ENCODE data around the gene NHLRC2. TPM values are rescaled to one million over a fixed set of nuclear protein-coding genes. Genes with fewer than 3 reads are reported as not detected.
A peak's percentile ranks its signal among the peaks of the same experiment; 100 is the strongest.
"Not testable (repeated sequence)": the region's sequence is repeated elsewhere in the genome, so short reads cannot be mapped to it uniquely, and the experiment has no call there.

The NHLRC2 gene
- total and polyA plus RNA-seq, 7 donors: 2.4 to 67.8 (median 31.0) TPM

DNA sequence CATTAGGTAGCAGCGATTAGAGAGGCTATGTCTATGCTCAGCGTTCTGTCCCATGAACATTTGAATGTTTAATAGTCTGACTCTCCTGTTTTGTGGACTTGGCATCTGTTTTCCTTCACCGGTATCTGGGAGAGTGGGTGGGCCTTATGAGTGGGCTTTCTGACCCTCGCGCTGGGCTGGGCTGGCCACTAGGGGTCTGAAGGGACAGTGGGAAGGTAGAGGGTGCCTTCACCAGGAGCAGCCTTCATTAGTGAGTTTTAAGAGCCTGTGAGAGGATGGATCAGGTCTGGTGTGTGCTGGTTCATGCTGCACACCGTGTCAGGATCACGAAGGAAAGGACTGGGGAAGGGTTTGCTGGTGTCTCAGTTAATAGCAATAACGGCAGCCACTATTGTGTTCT, 34.0 kb upstream of the NHLRC2 start:
- WGBS, 2 donors: 72 to 75% methylated on average over 8 of the region's 8 CpGs
- TF ChIP-seq POLR2AphosphoS5 (IDR thresholded peaks at IDR 0.05): no peak
- TF ChIP-seq, protein P1, sequence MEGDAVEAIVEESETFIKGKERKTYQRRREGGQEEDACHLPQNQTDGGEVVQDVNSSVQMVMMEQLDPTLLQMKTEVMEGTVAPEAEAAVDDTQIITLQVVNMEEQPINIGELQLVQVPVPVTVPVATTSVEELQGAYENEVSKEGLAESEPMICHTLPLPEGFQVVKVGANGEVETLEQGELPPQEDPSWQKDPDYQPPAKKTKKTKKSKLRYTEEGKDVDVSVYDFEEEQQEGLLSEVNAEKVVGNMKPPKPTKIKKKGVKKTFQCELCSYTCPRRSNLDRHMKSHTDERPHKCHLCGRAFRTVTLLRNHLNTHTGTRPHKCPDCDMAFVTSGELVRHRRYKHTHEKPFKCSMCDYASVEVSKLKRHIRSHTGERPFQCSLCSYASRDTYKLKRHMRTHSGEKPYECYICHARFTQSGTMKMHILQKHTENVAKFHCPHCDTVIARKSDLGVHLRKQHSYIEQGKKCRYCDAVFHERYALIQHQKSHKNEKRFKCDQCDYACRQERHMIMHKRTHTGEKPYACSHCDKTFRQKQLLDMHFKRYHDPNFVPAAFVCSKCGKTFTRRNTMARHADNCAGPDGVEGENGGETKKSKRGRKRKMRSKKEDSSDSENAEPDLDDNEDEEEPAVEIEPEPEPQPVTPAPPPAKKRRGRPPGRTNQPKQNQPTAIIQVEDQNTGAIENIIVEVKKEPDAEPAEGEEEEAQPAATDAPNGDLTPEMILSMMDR (IDR thresholded peaks at IDR 0.05): no peak
- no peak for TF ChIP-seq EP300 (IDR thresholded peaks at IDR 0.05)
- no peak for TF ChIP-seq POLR2A (IDR thresholded peaks at IDR 0.05)
- no peak for DNase-seq
- Histone ChIP-seq H3K27me3 (no peaks in the 10 kb centered on the region), H3K4me1 (peaks cover 0 to 13% (median 6%) of the 10 kb centered on the region in 4 donors), H3K9me3 (no peaks in the 10 kb centered on the region), H3K36me3 (no peaks in the 10 kb centered on the region), H3K27ac (no peak overlapping the region), H3K4me3 (no peak overlapping the region)
- intact Hi-C loops (cut with DNase I): no loop called here

DNA sequence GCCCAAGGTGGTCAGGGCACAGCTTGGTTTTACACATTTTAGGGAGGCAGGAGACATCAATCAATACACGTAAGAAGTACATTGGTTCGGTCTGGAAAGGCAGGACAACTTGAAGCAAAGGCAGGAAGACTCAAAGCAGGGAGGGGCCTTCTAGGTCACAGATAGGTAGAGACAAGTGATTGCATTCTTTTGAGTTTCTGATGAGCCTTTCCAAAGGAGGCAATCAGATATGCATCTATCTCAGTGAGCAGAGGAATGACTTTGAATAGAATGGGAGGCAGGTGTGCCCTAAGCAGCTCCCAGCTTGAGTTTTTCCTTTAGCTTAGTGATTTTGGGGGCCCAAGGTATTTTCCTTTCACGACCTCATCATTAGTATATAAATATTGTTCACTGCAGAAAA, 33.2 kb upstream of the NHLRC2 start:
- intact Hi-C loops (cut with DNase I): not testable (repeated sequence)

DNA sequence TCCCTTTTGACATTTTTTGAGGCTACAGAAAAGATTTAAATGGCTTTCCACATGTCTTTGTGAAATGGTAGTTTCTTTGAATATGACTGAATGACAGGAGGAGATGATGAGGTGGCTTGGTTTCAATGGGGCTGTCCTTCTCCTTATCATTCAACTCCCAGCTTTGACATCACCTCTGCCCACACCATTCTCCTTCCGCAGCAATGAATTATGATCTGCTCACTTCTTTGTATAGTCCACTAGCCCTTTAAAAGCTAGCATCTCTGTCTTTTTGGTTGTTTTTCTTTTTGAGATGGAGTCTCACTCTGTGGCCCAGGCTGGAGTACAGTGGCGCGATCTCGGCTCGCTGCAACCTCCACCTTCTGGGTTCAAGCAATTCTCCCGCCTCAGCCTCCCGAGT, 32.3 kb upstream of the NHLRC2 start:
- WGBS, 2 donors: 96 to 98% methylated on average over 7 of the region's 7 CpGs

More for the DNA sequence above, 33.2 kb upstream of the NHLRC2 start:
- WGBS, 2 donors: 81 to 93% methylated on average over 3 of the region's 3 CpGs
- H3K27me3 ChIP-seq, H3K36me3 ChIP-seq, H3K27ac ChIP-seq, H3K4me3 ChIP-seq, H3K9me3 ChIP-seq, DNase-seq: not testable (repeated sequence)
- peaks cover 0 to 13% (median 6%) of the 10 kb centered on the region in 4 donors for H3K4me1 ChIP-seq

DNA sequence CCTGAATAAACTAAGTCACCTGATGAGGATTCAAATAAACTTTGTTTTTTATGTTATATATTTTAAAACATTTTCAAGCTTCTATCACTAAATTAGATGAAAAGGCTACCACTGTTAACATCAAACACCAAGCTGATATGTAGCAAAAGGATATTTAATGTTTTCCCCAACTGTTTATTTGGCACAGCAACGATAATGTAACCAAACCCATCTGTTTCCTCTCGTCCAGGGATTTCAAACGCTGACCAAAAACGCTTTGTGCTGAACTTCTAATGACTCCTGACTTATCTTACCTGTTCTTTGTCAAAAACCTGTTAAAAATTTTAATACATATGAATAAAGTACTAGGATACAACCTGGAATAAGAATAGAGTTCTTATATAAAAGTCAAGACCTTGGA, 31.1 kb upstream of the NHLRC2 start:
- 63 to 79% methylated on average over 4 of the region's 4 CpGs for WGBS, 2 donors
- intact Hi-C loops (cut with DNase I): no loop called here

More for the DNA sequence above, 32.3 kb upstream of the NHLRC2 start:
- H3K27me3 ChIP-seq: no peaks in the 10 kb centered on the region
- no peaks in the 10 kb centered on the region for H3K36me3 ChIP-seq
- no peak overlapping the region for H3K27ac ChIP-seq
- no peak for TF ChIP-seq POLR2A (IDR thresholded peaks at IDR 0.05)
- no peak for TF ChIP-seq EP300 (IDR thresholded peaks at IDR 0.05)
- TF ChIP-seq, protein P1 (IDR thresholded peaks at IDR 0.05): no peak
- TF ChIP-seq POLR2AphosphoS5 (IDR thresholded peaks at IDR 0.05): no peak
- H3K4me3 ChIP-seq: no peak overlapping the region
- H3K9me3 ChIP-seq: no peaks in the 10 kb centered on the region
- H3K4me1 ChIP-seq: peaks cover 0 to 13% (median 6%) of the 10 kb centered on the region in 4 donors
- intact Hi-C loops (cut with DNase I): no loop called here
- DNase-seq: no peak

DNA sequence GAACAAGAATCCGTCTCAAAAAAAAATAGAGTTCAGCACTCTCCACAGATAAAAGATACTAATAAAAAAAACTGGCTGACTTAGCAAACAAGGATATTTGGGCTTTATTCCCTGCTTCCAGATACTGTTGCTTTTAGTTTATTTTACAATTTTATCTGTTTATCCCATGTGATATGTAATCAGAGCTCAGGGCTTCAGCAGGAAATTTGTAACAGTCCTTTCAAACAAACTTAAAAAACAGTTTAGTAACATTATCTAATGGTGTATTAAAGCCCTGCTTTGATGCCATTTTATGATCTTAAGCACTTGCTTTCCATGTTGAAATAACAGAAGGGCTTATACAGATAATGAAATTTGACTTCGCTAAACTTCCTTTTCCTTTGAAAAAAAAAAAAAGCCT, 28.7 kb upstream of the NHLRC2 start:
- Histone ChIP-seq H3K36me3 (no peaks in the 10 kb centered on the region), H3K27me3 (no peaks in the 10 kb centered on the region), H3K9me3 (no peaks in the 10 kb centered on the region), H3K4me1 (peaks cover 0 to 13% (median 6%) of the 10 kb centered on the region in 4 donors), H3K4me3 (no peak overlapping the region), H3K27ac (no peak overlapping the region)
- TF ChIP-seq POLR2AphosphoS5 (IDR thresholded peaks at IDR 0.05): no peak
- TF ChIP-seq EP300 (IDR thresholded peaks at IDR 0.05): no peak
- TF ChIP-seq, protein P1 (IDR thresholded peaks at IDR 0.05): no peak
- no peak for TF ChIP-seq POLR2A (IDR thresholded peaks at IDR 0.05)
- WGBS, 2 donors: 73 to 87% methylated on average over 2 of the region's 2 CpGs
- DNase-seq: no peak
- intact Hi-C loops (cut with DNase I): no loop called here

More for the DNA sequence above, 31.1 kb upstream of the NHLRC2 start:
- Histone ChIP-seq H3K9me3 (no peaks in the 10 kb centered on the region), H3K27me3 (no peaks in the 10 kb centered on the region), H3K36me3 (no peaks in the 10 kb centered on the region), H3K4me1 (peaks cover 0 to 13% (median 6%) of the 10 kb centered on the region in 4 donors), H3K27ac (no peak overlapping the region), H3K4me3 (no peak overlapping the region)
- no peak for DNase-seq
- TF ChIP-seq POLR2AphosphoS5 (IDR thresholded peaks at IDR 0.05) (peak in 2 of 4 donors; percentile 37 to 47), POLR2A (IDR thresholded peaks at IDR 0.05) (no peak)

DNA sequence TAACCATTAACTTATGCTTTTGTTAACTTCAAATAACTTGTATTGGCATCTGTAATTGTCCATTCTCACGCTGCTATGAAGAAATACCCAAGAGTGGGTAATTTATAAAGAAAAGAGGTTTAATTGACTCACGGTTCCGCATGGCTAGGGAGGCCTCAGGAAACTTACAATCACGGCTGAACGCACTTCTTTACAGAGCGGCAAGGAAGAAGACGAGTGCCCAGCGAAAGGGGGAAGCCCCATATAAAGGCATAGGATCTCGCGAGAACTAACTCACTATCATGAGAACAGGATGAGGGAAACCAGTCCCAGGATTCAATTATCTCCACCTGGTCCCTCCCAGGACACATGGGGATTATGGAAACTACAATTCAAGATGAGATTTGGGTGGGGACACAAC, 25.9 kb upstream of the NHLRC2 start:
- H3K4me3 ChIP-seq; H3K27ac ChIP-seq; H3K27me3 ChIP-seq; intact Hi-C loops (cut with DNase I); H3K9me3 ChIP-seq; H3K36me3 ChIP-seq; H3K4me1 ChIP-seq; DNase-seq: not testable (repeated sequence)
- 85 to 96% methylated on average over 10 of the region's 10 CpGs for WGBS, 2 donors

Data from sigmoid colon (tissue), 7 donors.